Measurements from ENCODE around the gene RESP18. TPM values are rescaled to one million over a fixed set of nuclear protein-coding genes. Genes with fewer than 3 reads are reported as not detected.

The RESP18 gene
- polyA plus RNA-seq, 1 of the 3 experiments (the other 2 are of a cell fraction), result not detected

GRCh38 chr2:219279151-219279915, 53.2 kb downstream of the RESP18 start, which contains the start of gene DNAJB2:
Gene DNAJB2 (plus strand): TSS chr2:219279366. CDS start chr2:219279834, 468 bp downstream.
- TF ChIP-seq NRF1 (IDR thresholded peaks at IDR 0.05; ENCODE audit: low read depth, low read length), result peak; percentile 75
- TF ChIP-seq TCF12 (IDR thresholded peaks at IDR 0.05), result peak; percentile 77
- TF ChIP-seq FOXJ3 (CRISPR knock-in tag; IDR thresholded peaks at IDR 0.05), result no peak
- peak; percentile 42 for TF ChIP-seq NFIC (IDR thresholded peaks at IDR 0.05; ENCODE audit: borderline replicate concordance)
- TF ChIP-seq MXI1 (IDR thresholded peaks at IDR 0.05; ENCODE audit: low read depth, low read length), result peak; percentile 93
- peak; percentile 57 to 64; a peak in 3 of 4 replicates for TF ChIP-seq EP300 (IDR thresholded peaks at IDR 0.05; ENCODE audit: borderline replicate concordance in 1 of 2, low read depth in 1 of 2, low read length in 1 of 2)
- TF ChIP-seq YY1 (IDR thresholded peaks at IDR 0.05; ENCODE audit: low read depth), result peak; percentile 52; the same call in 1 of the 2 replicates
- TF ChIP-seq POLR2AphosphoS5 (IDR thresholded peaks at IDR 0.05; ENCODE audit: low read depth, low read length), result peak; percentile 73; the same call in 1 of the 2 replicates
- TF ChIP-seq RFX5 (IDR thresholded peaks at IDR 0.05; ENCODE audit: low read length), result no peak; the same call in 1 of the 2 replicates
- peak; percentile 31; the same call in 1 of the 2 replicates for TF ChIP-seq CTCF (IDR thresholded peaks at IDR 0.05)
- no peak for TF ChIP-seq RAD21 (IDR thresholded peaks at IDR 0.05; ENCODE audit: low read length)
- 0 out of 2 replicates have a peak, but pooled peaks have one; percentile 18 for TF ChIP-seq GABPA (IDR thresholded peaks at IDR 0.05; ENCODE audit: low read depth)
- TF ChIP-seq FOXM1 (IDR thresholded peaks at IDR 0.05; ENCODE audit: low read depth), result peak; percentile 64; the same call in 1 of the 2 replicates
- TF ChIP-seq ELF1 (IDR thresholded peaks at IDR 0.05), result peak; percentile 57; the same call in 1 of the 2 replicates
- TF ChIP-seq, protein P1, sequence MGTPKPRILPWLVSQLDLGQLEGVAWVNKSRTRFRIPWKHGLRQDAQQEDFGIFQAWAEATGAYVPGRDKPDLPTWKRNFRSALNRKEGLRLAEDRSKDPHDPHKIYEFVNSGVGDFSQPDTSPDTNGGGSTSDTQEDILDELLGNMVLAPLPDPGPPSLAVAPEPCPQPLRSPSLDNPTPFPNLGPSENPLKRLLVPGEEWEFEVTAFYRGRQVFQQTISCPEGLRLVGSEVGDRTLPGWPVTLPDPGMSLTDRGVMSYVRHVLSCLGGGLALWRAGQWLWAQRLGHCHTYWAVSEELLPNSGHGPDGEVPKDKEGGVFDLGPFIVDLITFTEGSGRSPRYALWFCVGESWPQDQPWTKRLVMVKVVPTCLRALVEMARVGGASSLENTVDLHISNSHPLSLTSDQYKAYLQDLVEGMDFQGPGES (IDR thresholded peaks at IDR 0.05; ENCODE audit: low read depth, low read length), result no peak
- TF ChIP-seq TAF1 (IDR thresholded peaks at IDR 0.05; ENCODE audit: borderline replicate concordance, low read depth, low read length), result peak; percentile 71
- TF ChIP-seq JUND (IDR thresholded peaks at IDR 0.05), result 0 out of 2 replicates have a peak, but pooled peaks have one; percentile 53
- TF ChIP-seq MEF2A (IDR thresholded peaks at IDR 0.05; ENCODE audit: borderline replicate concordance, low read depth), result peak; percentile 99
- TF ChIP-seq, protein P2, sequence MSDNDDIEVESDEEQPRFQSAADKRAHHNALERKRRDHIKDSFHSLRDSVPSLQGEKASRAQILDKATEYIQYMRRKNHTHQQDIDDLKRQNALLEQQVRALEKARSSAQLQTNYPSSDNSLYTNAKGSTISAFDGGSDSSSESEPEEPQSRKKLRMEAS (IDR thresholded peaks at IDR 0.05; ENCODE audit: low read depth), result peak; percentile 93
- TF ChIP-seq CHD2 (IDR thresholded peaks at IDR 0.05; ENCODE audit: low read length, partially characterized antibody), result peak; percentile 46
- peak; percentile 1; the same call in 1 of the 2 replicates for TF ChIP-seq FOSL2 (IDR thresholded peaks at IDR 0.05; ENCODE audit: borderline replicate concordance, low read depth)
- TF ChIP-seq, protein P3, sequence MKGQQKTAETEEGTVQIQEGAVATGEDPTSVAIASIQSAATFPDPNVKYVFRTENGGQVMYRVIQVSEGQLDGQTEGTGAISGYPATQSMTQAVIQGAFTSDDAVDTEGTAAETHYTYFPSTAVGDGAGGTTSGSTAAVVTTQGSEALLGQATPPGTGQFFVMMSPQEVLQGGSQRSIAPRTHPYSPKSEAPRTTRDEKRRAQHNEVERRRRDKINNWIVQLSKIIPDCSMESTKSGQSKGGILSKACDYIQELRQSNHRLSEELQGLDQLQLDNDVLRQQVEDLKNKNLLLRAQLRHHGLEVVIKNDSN (IDR thresholded peaks at IDR 0.05; ENCODE audit: borderline replicate concordance, low read depth), result no peak
- TF ChIP-seq SIN3A (IDR thresholded peaks at IDR 0.05; ENCODE audit: borderline replicate concordance, low read depth, low read length), result peak; percentile 91; the same call in 1 of the 2 replicates
- Histone ChIP-seq H3K4me1 (ENCODE audit: control insufficient read depth in 1 of 2, insufficient read depth in 2 of 2, low read depth in 1 of 2, low read length in 1 of 2) (peaks cover 22 to 24% of the 10 kb centered on the region in 2 experiments), H3K4me3 (ENCODE audit: low read depth in 2 of 2, low read length in 1 of 2) (peak within 1 kb of the TSS; percentile 69 to 82), H3K27ac (ENCODE audit: low read depth in 2 of 2, low read length in 1 of 2) (peak within 1 kb of the TSS; percentile 88 to 91), H3K9me3 (no peaks in the 10 kb centered on the region), H3K4me2 (peak within 1 kb of the TSS; percentile 95), H3K9ac (peak within 1 kb of the TSS; percentile 87), H3F3A (replicated peaks; ENCODE audit: insufficient read depth) (peaks cover 18% of the 10 kb centered on the region), H3K79me2 (ENCODE audit: insufficient read depth) (peaks cover 9% of the 10 kb centered on the region; the same call in 1 of the 2 replicates), H3K36me3 (replicated peaks in 1 of 2; ENCODE audit: control insufficient read depth in 1 of 2, insufficient read depth in 2 of 2, low read length in 1 of 2) (peaks cover 14 to 29% of the 10 kb centered on the region in 2 experiments), H3K9me2 (no peaks in the 10 kb centered on the region), H3K27me3 (ENCODE audit: insufficient read depth) (no peaks in the 10 kb centered on the region), H4K20me1 (ENCODE audit: insufficient read depth) (no peaks in the 10 kb centered on the region), H2AFZ (ENCODE audit: low read depth) (peak within 1 kb of the TSS; percentile 80)
- peak; percentile 99 for DNase-seq
- 2% methylated on average over 24 of the region's 65 CpGs for WGBS (ENCODE audit: low lambda C conversion rate)
- ChIA-PET POLR2A (interaction anchor here (0.7 to 1.7 kb wide), 8 partner anchors 9 to 109 kb away, joined by 3 to 6 read pairs (median 5); partner anchors contain the start of genes ABCB6 and CNPPD1), CTCF (interaction anchor here (0.8 to 15.4 kb wide), 12 partner anchors 11 to 299 kb away, joined by 3 to 312 read pairs (median 6); partner anchors contain the start of gene ABCB6)

Data from SK-N-SH (cell line).